Central memory CD4-positive, alpha-beta T cell (primary cell): ENCODE measurements around the gene TTC21A.
A peak's percentile ranks its signal among the peaks of the same experiment; 100 is the strongest.
"Not testable (repeated sequence)": the region's sequence is repeated elsewhere in the genome, so short reads cannot be mapped to it uniquely, and the experiment has no call there.

Experiments
- DNase-seq: peaks from one replicate; pipeline ENCODE4 v3.0.0; 2022
- total RNA-seq, 3 experiments: gene quantifications; one replicate each; lab custom pipeline; 2026; lab: John Stamatoyannopoulos, UW

Gene TTC21A, protein sequence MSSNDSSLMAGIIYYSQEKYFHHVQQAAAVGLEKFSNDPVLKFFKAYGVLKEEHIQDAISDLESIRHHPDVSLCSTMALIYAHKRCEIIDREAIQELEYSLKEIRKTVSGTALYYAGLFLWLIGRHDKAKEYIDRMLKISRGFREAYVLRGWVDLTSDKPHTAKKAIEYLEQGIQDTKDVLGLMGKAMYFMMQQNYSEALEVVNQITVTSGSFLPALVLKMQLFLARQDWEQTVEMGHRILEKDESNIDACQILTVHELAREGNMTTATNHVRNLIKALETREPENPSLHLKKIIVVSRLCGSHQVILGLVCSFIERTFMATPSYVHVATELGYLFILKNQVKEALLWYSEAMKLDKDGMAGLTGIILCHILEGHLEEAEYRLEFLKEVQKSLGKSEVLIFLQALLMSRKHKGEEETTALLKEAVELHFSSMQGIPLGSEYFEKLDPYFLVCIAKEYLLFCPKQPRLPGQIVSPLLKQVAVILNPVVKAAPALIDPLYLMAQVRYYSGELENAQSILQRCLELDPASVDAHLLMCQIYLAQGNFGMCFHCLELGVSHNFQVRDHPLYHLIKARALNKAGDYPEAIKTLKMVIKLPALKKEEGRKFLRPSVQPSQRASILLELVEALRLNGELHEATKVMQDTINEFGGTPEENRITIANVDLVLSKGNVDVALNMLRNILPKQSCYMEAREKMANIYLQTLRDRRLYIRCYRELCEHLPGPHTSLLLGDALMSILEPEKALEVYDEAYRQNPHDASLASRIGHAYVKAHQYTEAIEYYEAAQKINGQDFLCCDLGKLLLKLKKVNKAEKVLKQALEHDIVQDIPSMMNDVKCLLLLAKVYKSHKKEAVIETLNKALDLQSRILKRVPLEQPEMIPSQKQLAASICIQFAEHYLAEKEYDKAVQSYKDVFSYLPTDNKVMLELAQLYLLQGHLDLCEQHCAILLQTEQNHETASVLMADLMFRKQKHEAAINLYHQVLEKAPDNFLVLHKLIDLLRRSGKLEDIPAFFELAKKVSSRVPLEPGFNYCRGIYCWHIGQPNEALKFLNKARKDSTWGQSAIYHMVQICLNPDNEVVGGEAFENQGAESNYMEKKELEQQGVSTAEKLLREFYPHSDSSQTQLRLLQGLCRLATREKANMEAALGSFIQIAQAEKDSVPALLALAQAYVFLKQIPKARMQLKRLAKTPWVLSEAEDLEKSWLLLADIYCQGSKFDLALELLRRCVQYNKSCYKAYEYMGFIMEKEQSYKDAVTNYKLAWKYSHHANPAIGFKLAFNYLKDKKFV (N-terminal part only)
- 0.95 to 5.6 (median 2.1) reads per million in 3 experiments for total RNA-seq

GRCh38 chr3:39107388-39108199 lies at the start of gene TTC21A, which contains the start of gene GORASP1:
TTC21A (plus strand) TSS chr3:39107680; CDS start chr3:39107838, 158 bp downstream.
GORASP1 (minus strand) TSS chr3:39107627; CDS start chr3:39107541, 86 bp downstream.
- DNase-seq = peak; percentile 60

DNA sequence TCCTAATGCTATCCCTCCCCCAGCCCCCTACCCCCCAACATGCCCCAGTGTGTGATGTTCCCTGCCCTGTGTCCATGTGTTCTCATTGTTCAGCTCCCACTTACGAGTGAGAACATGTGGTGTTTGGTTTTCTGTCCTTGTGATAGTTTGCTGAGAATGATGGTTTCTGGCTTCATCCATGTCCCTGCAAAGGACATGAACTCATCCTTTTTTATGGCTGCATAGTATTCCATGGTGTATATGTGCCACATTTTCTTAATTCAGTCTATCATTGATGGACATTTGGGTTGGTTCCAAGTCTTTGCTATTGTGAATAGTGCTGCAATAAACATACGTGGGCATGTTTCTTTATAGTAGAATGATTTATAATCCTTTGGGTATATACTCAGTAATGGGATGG lies 46.3 kb upstream of the TTC21A start:
- not testable (repeated sequence) for DNase-seq

DNA sequence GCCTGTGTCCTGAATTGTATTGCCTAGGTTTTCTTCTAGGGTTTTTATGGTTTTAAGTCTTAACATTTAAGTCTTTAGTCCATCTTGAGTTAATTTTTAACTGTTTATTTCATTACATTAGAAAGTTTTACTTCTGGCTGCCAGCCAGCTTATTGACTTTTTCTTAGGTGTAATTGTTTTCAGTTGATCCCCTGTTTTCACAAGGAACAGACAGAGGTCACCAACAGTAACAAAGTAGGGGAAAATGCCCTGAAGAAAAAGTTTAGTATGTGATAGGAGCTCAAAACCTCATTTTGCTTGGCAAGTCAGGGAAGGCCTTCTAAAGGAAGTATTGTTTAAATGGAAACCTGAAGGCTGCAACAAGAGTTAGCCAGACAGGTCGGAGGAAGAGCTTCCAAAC lies 45.3 kb upstream of the TTC21A start:
- no peak for DNase-seq

- DNase-seq = no peak
These were observed 44.3 kb upstream of the TTC21A start for GRCh38 chr3:39063143-39063542.

GRCh38 chr3:39064646-39065045 lies 42.8 kb upstream of the TTC21A start:
- no peak for DNase-seq

DNA sequence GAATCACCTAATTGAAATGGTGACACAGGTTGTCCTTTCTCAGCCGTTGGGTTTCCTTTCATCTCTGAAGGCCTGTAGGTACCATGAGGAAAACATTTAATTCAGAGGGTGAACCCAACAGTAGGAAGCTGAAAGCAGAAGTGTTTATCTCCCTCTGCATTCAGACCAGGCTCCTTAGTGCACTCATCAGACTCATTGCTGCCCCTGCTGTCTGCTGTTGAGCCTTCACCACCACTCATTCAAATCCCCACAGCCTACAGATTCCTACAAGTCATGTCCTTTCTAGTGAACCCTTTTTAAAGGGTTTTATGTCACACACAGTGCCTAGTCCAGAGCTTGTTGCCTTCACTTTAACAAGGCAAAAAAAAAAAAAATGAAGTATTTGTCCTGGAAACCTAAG lies 42.3 kb upstream of the TTC21A start:
- DNase-seq = no peak

GRCh38 chr3:39067286-39067685 lies 40.2 kb upstream of the TTC21A start:
- DNase-seq = no peak

DNA sequence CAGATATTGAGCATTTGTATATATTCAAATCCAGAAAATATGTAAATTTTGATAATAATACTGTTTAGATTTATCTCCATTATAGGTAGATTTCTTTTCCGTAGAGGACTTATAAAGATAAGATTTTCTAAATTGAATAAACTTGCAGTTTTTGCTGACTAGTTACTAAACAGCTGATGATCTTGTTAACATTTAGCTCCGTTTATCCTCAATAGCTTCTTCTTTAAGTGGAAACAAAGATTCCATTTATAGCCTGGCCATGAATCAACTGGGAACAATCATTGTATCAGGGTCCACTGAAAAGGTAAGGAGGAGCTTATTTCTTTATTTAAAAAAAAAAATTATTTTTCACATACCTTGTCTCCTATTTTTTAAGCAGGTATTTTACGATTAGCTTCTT lies 38.9 kb upstream of the TTC21A start:
- DNase-seq = no peak

GRCh38 chr3:39075910-39076309 lies 31.6 kb upstream of the TTC21A start:
- DNase-seq = no peak

DNA sequence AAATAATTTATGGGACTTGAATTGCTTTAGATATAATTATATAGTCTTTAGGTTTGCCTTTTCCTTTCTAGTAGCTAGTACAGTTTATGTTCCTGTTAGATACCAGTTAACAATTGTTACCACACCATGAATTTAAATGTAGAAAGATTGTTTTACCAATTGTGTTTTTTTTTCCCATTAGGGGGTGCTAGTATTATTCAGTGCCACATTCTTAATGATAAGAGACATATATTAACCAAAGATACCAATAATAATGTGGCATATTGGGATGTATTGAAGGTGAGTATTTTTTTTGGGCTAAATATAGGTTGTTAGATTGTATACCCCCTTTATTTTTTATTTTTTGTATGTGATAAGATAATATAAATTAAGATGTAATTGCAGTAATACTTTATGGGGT lies 27.9 kb upstream of the TTC21A start:
- no peak for DNase-seq

- no peak for DNase-seq
These were observed 27.5 kb upstream of the TTC21A start for GRCh38 chr3:39080026-39080425.

DNA sequence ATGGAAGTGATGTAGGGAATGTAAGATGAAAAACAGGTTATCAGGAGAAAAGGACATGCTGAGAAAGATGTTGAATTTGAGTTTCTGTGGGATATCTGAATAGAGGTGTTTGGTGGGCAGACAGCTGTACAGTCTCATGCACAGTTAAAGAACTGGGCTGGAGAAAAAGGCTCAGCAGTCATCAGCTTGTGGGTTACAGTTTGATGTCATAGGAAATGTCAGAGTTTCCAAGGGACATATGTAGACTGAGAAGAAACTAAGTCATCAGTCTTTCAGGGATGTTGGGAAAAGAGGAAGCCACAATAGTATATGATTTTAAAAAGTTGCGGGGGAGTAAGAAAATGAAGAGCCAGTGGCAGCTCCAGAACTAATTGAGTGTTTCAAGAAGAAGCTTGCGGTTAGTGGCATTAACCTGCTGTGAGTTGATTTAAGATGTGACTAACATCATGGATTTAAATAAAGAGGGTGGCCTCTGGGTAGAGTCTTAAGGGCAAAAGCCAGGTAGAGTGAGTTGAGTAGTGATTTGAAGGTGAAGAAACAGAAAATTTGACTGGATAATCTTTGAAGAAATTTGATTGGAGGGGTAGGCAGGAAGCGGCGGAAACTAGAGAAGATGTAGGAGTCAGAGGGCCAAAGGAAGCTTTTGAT lies 24.7 kb upstream of the TTC21A start:
- DNase-seq = no peak

GRCh38 chr3:39086144-39086543 lies 21.3 kb upstream of the TTC21A start:
- no peak for DNase-seq

GRCh38 chr3:39088456-39088855 lies 19.0 kb upstream of the TTC21A start:
- no peak for DNase-seq

- DNase-seq = no peak
These were observed 18.6 kb upstream of the TTC21A start for GRCh38 chr3:39088889-39089288.

- no peak for DNase-seq
These were observed 16.6 kb upstream of the TTC21A start for GRCh38 chr3:39090922-39091321.

- no peak for DNase-seq
These were observed 12.4 kb upstream of the TTC21A start for GRCh38 chr3:39094851-39095677.

- no peak for DNase-seq
These were observed 11.7 kb upstream of the TTC21A start for GRCh38 chr3:39095778-39096177.

- no peak for DNase-seq
These were observed 10.7 kb upstream of the TTC21A start for GRCh38 chr3:39096775-39097174.

DNA sequence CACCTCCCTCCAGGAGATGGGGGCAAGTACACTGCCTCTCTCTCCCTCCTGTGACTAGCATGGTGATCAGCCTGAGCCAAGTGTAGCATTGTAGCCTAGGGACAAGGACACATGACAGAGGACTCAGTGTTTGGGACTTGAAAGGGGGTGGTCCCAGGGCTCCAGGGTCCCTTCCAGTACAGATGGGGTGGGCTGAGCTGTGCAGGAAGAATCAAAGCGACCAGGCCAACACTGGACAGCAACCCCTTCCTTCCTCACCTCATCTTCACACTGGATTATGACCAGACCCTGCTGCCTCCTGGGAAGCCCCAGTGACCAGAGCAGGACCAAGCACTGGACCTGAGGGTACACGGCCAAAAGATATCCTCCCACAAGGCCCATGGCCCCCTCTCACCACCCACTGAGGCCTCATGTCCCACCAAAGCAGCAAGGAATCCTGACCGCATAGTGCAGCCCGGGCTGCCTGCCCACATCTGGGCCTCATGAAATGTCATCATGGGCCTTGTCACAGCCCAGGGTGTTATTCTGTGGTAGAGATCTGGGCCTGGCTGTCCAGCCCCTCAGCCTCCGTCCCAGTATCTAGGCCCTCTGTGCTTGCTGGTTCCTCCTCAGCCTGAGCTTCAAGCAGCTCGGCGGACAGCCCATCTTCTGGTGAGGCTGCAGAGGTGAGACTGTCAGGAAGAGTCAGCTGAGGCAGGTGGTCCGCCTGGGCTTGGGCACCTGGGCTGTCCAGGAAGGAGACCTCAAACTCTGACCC lies 9.6 kb upstream of the TTC21A start:
- no peak for DNase-seq
